Progenitor cell of endocrine pancreas (in vitro differentiated cells): ENCODE data around the gene ZNF33B. TPM values are rescaled to one million over a fixed set of nuclear protein-coding genes. Genes with fewer than 3 reads are reported as not detected.
"Not testable (repeated sequence)": the region's sequence is repeated elsewhere in the genome, so short reads cannot be mapped to it uniquely, and the experiment has no call there.

Source experiments
- DNase-seq: peaks from one replicate; pipeline ENCODE4 v3.0.0; 2021; ENCODE audit warnings: low spot score; ENCODE audit not compliant: unreplicated experiment
- H3K27ac Mint-ChIP-seq: 2 replicates; pipeline ENCODE4 v1.8.0; 2021; ENCODE audit warnings: mild to moderate bottlenecking, moderate library complexity, mixed read lengths
- H3K27me3 Mint-ChIP-seq: 2 replicates; pipeline ENCODE4 v1.8.0; 2021; ENCODE audit warnings: mixed read lengths
- H3K36me3 Mint-ChIP-seq: 2 replicates; pipeline ENCODE4 v1.8.0; 2022; ENCODE audit warnings: mixed read lengths; ENCODE audit not compliant: insufficient read depth
- H3K4me1 Mint-ChIP-seq: 2 replicates; pipeline ENCODE4 v1.8.0; 2021; ENCODE audit warnings: low read depth, mixed read lengths
- H3K4me3 Mint-ChIP-seq: 2 replicates; pipeline ENCODE4 v1.8.0; 2021; ENCODE audit warnings: low read depth, mild to moderate bottlenecking, moderate library complexity, mixed read lengths
- H3K9me3 Mint-ChIP-seq: 2 replicates; pipeline ENCODE4 v1.8.0; 2021; ENCODE audit warnings: low read depth, mixed read lengths
- total RNA-seq: library from RNA; stranded (reverse); gene quantifications from 2 replicates; pipeline ENCODE4 v1.2.1, GENCODE V29; 2021
- TF ChIP-seq, protein P1 (sequence below): fragments of 200-600 bp; sonication (generic); IDR thresholded peaks from one replicate; pipeline ENCODE4 v1.5.0; 2021; ENCODE audit warnings: antibody characterized with exemption, mild to moderate bottlenecking; ENCODE audit not compliant: unreplicated experiment

The ZNF33B gene
- total RNA-seq, 1 donor from 2014 or later: 54.7 TPM

DNA sequence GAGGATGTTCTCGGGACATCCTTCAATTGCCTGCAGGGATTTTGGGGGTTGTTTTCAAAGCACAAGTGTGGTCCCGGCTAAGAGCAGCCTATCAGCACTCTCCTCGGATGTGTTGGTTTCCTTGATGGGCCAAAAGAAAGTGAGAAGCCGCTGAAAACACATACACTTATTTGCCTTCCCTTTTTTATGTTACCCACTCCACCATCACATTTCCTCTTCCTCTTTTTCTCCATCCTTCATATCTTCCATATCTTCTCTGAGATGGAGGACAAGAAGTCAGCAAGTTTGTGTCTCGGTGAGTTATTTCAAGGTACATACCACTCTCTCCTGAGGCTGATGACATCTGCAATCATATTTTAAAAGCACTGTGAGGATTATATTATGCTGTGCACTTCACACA lies 64.0 kb downstream of the ZNF33B start:
- peaks cover 52% of the 10 kb centered on the region for H3K9me3 Mint-ChIP-seq

DNA sequence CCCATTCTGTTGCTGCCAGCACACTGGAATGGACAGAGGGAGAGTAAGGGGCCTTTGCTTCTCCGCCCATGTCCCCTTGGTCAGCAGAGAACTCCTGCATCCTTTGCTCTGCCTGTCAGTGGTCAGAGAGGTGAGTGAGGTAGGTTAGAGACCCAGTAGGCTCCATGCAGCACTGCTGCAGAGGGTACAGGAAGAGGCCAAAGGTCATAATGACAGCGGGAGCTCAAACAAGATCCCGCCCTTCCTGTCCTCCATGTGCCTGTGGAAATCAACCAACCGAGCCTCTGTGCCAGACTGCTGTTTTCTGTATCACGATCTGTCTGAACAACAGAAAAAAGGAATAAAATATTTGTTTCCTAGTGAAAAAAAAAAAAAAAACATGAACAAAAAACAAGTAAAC lies 81.4 kb downstream of the ZNF33B start:
- H3K27ac Mint-ChIP-seq: no peak overlapping the region
- peaks cover 7% of the 10 kb centered on the region for H3K4me1 Mint-ChIP-seq
- no peak for DNase-seq
- H3K27me3 Mint-ChIP-seq: peaks cover 7% of the 10 kb centered on the region
- H3K4me3 Mint-ChIP-seq: no peak overlapping the region
- peaks cover 8% of the 10 kb centered on the region for H3K9me3 Mint-ChIP-seq
- TF ChIP-seq, protein P1, sequence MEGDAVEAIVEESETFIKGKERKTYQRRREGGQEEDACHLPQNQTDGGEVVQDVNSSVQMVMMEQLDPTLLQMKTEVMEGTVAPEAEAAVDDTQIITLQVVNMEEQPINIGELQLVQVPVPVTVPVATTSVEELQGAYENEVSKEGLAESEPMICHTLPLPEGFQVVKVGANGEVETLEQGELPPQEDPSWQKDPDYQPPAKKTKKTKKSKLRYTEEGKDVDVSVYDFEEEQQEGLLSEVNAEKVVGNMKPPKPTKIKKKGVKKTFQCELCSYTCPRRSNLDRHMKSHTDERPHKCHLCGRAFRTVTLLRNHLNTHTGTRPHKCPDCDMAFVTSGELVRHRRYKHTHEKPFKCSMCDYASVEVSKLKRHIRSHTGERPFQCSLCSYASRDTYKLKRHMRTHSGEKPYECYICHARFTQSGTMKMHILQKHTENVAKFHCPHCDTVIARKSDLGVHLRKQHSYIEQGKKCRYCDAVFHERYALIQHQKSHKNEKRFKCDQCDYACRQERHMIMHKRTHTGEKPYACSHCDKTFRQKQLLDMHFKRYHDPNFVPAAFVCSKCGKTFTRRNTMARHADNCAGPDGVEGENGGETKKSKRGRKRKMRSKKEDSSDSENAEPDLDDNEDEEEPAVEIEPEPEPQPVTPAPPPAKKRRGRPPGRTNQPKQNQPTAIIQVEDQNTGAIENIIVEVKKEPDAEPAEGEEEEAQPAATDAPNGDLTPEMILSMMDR: no peak
- peaks cover under 1% of the 10 kb centered on the region for H3K36me3 Mint-ChIP-seq

More for the DNA sequence above, 64.0 kb downstream of the ZNF33B start:
- DNase-seq: no peak
- Mint-ChIP-seq H3K4me1 (no peaks in the 10 kb centered on the region), H3K4me3 (no peak overlapping the region), H3K27ac (no peak overlapping the region), H3K36me3 (peaks cover 2% of the 10 kb centered on the region), H3K27me3 (no peaks in the 10 kb centered on the region)
- TF ChIP-seq, protein P1: no peak

DNA sequence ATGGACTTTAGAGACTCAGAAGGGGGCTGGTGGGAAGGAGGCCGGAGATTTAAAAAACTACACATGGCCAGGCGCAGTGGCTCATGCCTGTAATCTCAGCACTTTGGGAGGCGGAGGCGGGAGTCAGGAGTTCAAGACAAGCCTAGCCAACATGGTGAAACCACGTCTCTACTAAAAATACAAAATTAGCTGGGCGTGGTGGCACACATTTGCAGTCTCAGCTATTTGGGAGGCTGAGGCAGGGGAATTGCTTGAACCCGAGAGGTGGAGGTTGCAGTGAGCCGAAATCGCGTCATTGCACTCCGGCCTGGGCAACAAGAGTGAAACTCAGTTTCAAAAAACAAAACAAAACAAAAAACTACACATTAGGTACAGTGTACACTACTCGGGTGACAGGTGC lies 84.8 kb downstream of the ZNF33B start:
- Mint-ChIP-seq H3K4me1 (peaks cover 14% of the 10 kb centered on the region), H3K4me3 (peak overlapping the region; percentile 92), H3K36me3 (peaks cover 16% of the 10 kb centered on the region)
- not testable (repeated sequence) for H3K27ac Mint-ChIP-seq, H3K9me3 Mint-ChIP-seq, H3K27me3 Mint-ChIP-seq, DNase-seq

DNA sequence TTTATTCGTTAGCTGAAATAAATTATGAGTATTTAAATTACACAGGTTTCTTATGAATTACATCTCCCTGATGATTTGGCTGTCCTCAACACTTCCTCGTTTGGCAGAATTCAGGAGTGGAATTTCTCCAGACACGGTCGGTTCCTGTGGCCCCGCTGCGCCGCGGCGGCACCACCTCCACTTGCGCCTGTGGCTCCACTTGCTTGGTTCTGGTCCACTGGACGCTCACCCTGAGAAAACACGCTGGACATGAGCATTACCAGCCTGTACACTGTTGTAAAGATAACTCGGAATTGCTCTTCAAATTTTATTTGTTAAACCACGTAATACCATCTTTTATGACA lies 85.3 kb downstream of the ZNF33B start:
- peaks cover 14% of the 10 kb centered on the region for H3K4me1 Mint-ChIP-seq
- H3K27me3 Mint-ChIP-seq: peaks cover 7% of the 10 kb centered on the region
- TF ChIP-seq, protein P1: no peak
- H3K4me3 Mint-ChIP-seq: peak overlapping the region; percentile 92
- no peak for DNase-seq
- peak overlapping the region; percentile 96 for H3K27ac Mint-ChIP-seq
- H3K9me3 Mint-ChIP-seq: peaks cover 5% of the 10 kb centered on the region
- peaks cover 18% of the 10 kb centered on the region for H3K36me3 Mint-ChIP-seq

DNA sequence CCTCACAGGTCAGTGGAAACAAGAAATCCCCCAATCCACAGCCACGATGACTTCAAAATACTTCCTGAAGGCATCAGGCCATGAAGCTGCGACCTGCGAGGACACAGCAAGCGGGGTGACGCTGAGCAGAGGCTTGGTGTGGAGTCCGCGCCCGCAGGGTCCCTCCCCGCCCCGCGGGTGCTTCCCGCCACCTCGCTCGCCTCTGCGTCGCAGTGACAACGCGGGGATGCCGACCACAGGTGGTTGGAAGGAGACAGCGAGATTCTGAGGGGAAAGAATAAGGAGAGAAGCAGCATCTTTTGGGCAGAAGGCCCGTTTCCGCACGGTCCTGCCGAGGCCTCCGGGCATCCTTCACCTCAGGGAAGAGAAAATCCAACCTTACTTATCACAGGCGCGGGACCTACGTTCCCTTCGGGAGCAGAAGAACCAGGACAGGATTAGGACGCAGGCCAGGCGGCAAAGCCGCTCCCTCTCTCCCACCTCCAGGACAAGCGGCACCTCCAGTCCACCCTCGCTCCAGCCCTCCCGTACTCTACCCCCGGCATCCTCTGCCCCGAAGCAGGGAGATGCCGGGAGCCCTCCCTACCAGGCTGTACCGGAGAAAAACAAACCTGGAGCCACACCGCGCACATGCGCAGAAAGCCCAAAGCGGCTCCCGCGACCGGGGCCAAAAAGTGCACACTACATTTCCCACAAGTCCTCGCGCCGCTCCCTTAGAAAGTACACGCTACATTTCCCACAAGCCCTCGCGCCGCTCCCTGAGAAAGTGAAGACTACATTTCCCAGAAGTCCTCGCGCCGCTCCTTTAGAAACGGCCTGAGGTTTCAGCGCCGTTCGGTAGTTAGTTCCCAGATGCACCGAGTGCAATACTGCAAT lies 85.9 kb downstream of the ZNF33B start:
- DNase-seq: peak; percentile 91
- Mint-ChIP-seq H3K27ac (peak overlapping the region; percentile 96), H3K9me3 (peaks cover 11% of the 10 kb centered on the region), H3K27me3 (peaks cover 7% of the 10 kb centered on the region), H3K4me1 (peaks cover 14% of the 10 kb centered on the region), H3K4me3 (peak overlapping the region; percentile 92), H3K36me3 (peaks cover 24% of the 10 kb centered on the region)
- TF ChIP-seq, protein P1: no peak

DNA sequence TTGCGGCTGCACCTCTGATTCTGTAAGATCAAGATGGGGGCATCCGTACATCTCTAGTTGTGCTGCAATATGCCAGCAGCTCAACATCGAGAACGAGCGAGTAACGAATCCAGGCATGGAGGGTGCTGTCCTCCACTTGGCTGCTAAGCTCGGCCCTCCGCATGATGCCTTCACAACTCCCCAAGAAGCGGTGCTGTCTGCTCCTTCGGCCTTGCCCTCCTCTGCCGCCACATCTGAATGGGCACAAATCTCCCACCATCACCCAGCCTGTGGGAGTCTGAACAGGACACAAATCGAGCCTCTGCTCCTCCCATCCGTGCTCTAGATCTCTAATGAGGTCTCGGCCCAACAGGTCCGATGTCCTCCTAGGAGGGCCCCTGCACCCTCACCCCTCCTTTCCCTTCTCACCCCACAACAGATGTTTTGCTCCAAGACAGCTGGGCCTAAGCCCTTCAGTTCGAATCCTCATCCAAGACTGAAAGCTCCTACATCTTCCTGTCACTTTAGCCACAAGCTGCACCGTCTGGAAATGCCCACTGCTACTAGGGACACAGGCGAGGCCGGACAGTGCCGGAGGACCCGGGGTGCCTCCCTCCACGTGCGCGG lies 86.7 kb downstream of the ZNF33B start:
- DNase-seq: no peak
- H3K27ac Mint-ChIP-seq: peak overlapping the region; percentile 96
- H3K4me1 Mint-ChIP-seq: peaks cover 14% of the 10 kb centered on the region
- TF ChIP-seq, protein P1: no peak
- peak overlapping the region; percentile 92 for H3K4me3 Mint-ChIP-seq
- H3K9me3 Mint-ChIP-seq: peaks cover 16% of the 10 kb centered on the region
- H3K36me3 Mint-ChIP-seq: peaks cover 31% of the 10 kb centered on the region
- peaks cover 7% of the 10 kb centered on the region for H3K27me3 Mint-ChIP-seq
